ENCODE measurements around the gene TEX26. TPM values are rescaled to one million over a fixed set of nuclear protein-coding genes. Genes with fewer than 3 reads are reported as not detected.

The TEX26 gene
- total RNA-seq, 1 experiment from 2014 or later, result not detected

Other genes with a start within 250 kb of the TEX26 start
- gene ALOX5AP, start 197.1 kb upstream of the TEX26 start, total RNA-seq (2014; rRNA removed; shearing (Covaris generic)), result not detected in 2 replicates
- gene MEDAG, start 26.4 kb upstream of the TEX26 start, total RNA-seq (2014; rRNA removed; shearing (Covaris generic)), result not detected in 2 replicates
- gene HSPH1, start 229.2 kb downstream of the TEX26 start, total RNA-seq (2014; rRNA removed; shearing (Covaris generic)), result 82.0 and 98.4 TPM in 2 replicates